ENCODE data around the gene PDE1C. TPM values are rescaled to one million over a fixed set of nuclear protein-coding genes. Genes with fewer than 3 reads are reported as not detected.

The PDE1C gene
- polyA plus RNA-seq, 1 of the 3 experiments (the other 2 are of a cell fraction) = 4.6 TPM

DNA sequence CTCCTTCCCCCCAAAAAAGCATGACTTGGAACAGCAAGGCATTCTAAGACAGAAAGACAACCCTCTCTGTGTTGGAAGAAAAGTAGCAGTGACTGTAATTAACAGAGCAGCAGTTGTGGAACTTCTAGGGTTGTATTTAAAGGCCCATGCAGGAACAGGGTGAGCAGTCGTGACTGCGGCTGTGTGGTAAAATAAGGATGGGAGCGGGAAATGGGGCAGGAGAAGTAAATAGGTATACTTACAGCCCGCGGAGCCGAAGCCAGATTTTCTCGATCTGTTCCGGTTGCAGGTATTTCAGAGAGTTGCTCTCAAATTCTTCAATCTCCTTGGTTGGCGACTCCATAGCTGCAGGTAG lies 179 bp downstream of the PDE1C start (continued):
- TF ChIP-seq FOSL2 (IDR thresholded peaks at IDR 0.05; ENCODE audit: borderline replicate concordance, low read depth) = no peak

DNA sequence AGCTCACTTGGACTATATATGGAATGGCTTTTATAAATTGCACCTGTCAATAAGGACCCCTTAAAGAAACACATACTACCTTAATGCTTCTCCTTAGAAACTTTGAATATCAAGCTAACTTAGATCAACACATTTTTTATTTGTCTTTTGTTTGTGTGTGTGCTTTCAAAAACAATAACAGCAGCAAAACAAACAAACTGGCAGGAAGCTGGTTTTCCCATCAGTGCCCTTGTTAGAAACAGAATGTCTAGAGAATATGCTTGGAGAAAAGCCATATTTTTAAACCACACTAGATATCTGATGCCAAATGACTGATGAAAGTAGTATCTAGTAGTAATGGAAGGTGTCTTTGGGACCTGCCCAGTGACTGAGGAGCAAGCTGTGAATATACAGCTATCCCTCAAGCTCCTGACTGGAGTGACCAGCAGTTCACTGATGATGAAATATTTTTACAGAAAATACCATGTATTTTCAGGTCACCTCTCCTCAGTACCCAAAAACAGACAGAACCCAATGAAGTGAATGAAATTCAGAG lies 1.0 kb downstream of the PDE1C start:
- Histone ChIP-seq H3F3A (replicated peaks; ENCODE audit: insufficient read depth) (no peaks in the 10 kb centered on the region), H4K20me1 (ENCODE audit: insufficient read depth) (no peaks in the 10 kb centered on the region), H3K4me3 (ENCODE audit: low read depth in 2 of 2, low read length in 1 of 2) (peak overlapping the region; percentile 53 to 61; a peak in 3 of 4 replicates), H3K9me2 (no peaks in the 10 kb centered on the region), H3K9me3 (no peaks in the 10 kb centered on the region), H3K36me3 (replicated peaks in 1 of 2; ENCODE audit: control insufficient read depth in 1 of 2, insufficient read depth in 2 of 2, low read length in 1 of 2) (no peaks in the 10 kb centered on the region), H3K4me2 (peak overlapping the region; percentile 79), H3K27me3 (ENCODE audit: insufficient read depth) (peaks cover 58% of the 10 kb centered on the region; the same call in 1 of the 2 replicates), H3K9ac (peak overlapping the region; percentile 50; the same call in 1 of the 2 replicates), H2AFZ (ENCODE audit: low read depth) (no peak overlapping the region), H3K79me2 (ENCODE audit: insufficient read depth) (no peaks in the 10 kb centered on the region), H3K4me1 (ENCODE audit: control insufficient read depth in 1 of 2, insufficient read depth in 2 of 2, low read depth in 1 of 2, low read length in 1 of 2) (no peaks in the 10 kb centered on the region; a peak in 2 of 4 replicates), H3K27ac (ENCODE audit: low read depth in 2 of 2, low read length in 1 of 2) (no peak overlapping the region; a peak in 1 of 4 replicates)
- TF ChIP-seq GABPA (IDR thresholded peaks at IDR 0.05; ENCODE audit: low read depth) = no peak
- TF ChIP-seq EZH2phosphoT487 (IDR thresholded peaks at IDR 0.05; ENCODE audit: borderline replicate concordance, low read depth) = no peak
- TF ChIP-seq NFIC (IDR thresholded peaks at IDR 0.05; ENCODE audit: borderline replicate concordance) = no peak
- no peak for TF ChIP-seq TCF12 (IDR thresholded peaks at IDR 0.05)
- TF ChIP-seq CHD2 (IDR thresholded peaks at IDR 0.05; ENCODE audit: low read length, partially characterized antibody) = no peak
- no peak for TF ChIP-seq MEF2A (IDR thresholded peaks at IDR 0.05; ENCODE audit: borderline replicate concordance, low read depth)
- TF ChIP-seq RAD21 (IDR thresholded peaks at IDR 0.05; ENCODE audit: low read length) = no peak
- no peak for TF ChIP-seq GATA2 (CRISPR knock-in tag; IDR thresholded peaks at IDR 0.05)
- TF ChIP-seq, protein P1, sequence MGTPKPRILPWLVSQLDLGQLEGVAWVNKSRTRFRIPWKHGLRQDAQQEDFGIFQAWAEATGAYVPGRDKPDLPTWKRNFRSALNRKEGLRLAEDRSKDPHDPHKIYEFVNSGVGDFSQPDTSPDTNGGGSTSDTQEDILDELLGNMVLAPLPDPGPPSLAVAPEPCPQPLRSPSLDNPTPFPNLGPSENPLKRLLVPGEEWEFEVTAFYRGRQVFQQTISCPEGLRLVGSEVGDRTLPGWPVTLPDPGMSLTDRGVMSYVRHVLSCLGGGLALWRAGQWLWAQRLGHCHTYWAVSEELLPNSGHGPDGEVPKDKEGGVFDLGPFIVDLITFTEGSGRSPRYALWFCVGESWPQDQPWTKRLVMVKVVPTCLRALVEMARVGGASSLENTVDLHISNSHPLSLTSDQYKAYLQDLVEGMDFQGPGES (IDR thresholded peaks at IDR 0.05; ENCODE audit: low read depth, low read length) = no peak
- no peak for TF ChIP-seq RXRA (IDR thresholded peaks at IDR 0.05; ENCODE audit: borderline replicate concordance, low read depth)
- TF ChIP-seq, protein P2, sequence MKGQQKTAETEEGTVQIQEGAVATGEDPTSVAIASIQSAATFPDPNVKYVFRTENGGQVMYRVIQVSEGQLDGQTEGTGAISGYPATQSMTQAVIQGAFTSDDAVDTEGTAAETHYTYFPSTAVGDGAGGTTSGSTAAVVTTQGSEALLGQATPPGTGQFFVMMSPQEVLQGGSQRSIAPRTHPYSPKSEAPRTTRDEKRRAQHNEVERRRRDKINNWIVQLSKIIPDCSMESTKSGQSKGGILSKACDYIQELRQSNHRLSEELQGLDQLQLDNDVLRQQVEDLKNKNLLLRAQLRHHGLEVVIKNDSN (IDR thresholded peaks at IDR 0.05; ENCODE audit: borderline replicate concordance, low read depth) = no peak
- no peak for TF ChIP-seq JUND (IDR thresholded peaks at IDR 0.05)
- TF ChIP-seq RFX5 (IDR thresholded peaks at IDR 0.05; ENCODE audit: low read length) = no peak
- no peak for TF ChIP-seq MXI1 (IDR thresholded peaks at IDR 0.05; ENCODE audit: low read depth, low read length)
- no peak for TF ChIP-seq RCOR1 (IDR thresholded peaks at IDR 0.05; ENCODE audit: low read length)
- TF ChIP-seq, protein P3, sequence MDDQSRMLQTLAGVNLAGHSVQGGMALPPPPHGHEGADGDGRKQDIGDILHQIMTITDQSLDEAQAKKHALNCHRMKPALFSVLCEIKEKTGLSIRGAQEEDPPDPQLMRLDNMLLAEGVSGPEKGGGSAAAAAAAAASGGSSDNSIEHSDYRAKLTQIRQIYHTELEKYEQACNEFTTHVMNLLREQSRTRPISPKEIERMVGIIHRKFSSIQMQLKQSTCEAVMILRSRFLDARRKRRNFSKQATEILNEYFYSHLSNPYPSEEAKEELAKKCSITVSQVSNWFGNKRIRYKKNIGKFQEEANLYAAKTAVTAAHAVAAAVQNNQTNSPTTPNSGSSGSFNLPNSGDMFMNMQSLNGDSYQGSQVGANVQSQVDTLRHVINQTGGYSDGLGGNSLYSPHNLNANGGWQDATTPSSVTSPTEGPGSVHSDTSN (IDR thresholded peaks at IDR 0.05) = no peak
- TF ChIP-seq FOXM1 (IDR thresholded peaks at IDR 0.05; ENCODE audit: low read depth) = no peak
- TF ChIP-seq YY1 (IDR thresholded peaks at IDR 0.05; ENCODE audit: low read depth) = no peak
- TF ChIP-seq, protein P4, sequence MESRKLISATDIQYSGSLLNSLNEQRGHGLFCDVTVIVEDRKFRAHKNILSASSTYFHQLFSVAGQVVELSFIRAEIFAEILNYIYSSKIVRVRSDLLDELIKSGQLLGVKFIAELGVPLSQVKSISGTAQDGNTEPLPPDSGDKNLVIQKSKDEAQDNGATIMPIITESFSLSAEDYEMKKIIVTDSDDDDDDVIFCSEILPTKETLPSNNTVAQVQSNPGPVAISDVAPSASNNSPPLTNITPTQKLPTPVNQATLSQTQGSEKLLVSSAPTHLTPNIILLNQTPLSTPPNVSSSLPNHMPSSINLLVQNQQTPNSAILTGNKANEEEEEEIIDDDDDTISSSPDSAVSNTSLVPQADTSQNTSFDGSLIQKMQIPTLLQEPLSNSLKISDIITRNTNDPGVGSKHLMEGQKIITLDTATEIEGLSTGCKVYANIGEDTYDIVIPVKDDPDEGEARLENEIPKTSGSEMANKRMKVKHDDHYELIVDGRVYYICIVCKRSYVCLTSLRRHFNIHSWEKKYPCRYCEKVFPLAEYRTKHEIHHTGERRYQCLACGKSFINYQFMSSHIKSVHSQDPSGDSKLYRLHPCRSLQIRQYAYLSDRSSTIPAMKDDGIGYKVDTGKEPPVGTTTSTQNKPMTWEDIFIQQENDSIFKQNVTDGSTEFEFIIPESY (IDR thresholded peaks at IDR 0.05; ENCODE audit: borderline replicate concordance, low read depth) = no peak
- ChIA-PET POLR2A (no interaction called here), CTCF (no interaction called here)
- DNase-seq = no peak

Measured in SK-N-SH (cell line).